ENCODE results near the gene RBSN.
A peak's percentile ranks its signal among the peaks of the same experiment; 100 is the strongest.

Gene RBSN

GRCh38 chr3:15055019-15055557 lies 43.9 kb downstream of the RBSN start:
- DNase-seq: peak; percentile 82

GRCh38 chr3:15053541-15053940 lies 45.4 kb downstream of the RBSN start:
- DNase-seq: no peak

DNA sequence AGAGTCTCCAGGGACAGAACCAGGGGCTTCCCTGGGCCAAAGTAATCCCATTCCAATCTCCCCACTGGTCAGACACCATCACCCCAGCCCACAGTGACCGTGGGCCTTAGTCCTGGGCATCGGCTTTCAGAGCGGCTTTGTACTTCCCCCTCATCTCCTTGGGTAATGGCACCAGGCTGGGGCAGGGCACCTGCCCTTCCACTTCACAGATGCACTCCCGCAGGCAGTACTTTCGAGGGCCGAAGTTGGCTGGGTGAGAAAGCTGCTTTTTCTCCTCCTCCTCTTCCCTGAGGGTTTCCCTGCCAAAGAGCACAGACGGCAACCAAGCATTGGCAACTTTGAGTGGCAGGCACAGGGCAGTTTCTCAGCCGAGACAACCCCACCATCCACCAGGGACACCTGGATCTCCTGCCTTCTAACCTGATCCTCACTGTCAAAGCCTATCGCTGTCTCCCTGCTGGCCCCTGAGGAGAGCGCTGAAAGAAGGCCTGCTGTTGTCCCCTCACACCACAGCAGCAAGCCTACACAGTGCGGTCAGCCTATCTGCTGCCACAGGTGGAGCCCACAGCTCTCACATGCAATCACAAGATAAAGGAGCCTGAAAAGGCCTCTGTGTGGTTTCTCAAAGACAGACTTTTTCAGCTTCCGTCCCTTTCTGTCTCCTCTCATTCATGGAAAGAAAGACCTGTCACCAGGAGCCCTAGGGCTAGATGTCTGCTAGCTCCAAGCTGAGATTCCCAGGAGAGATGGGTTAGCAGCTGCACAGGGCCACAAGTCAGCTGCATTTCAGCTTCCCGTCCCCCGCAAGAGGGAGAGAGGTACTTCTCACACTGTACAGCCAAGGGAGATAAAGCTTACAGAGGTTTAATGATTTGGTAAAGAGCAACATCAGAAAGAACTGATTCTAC lies 46.4 kb downstream of the RBSN start:
- no peak for DNase-seq

GRCh38 chr3:15051531-15051930 lies 47.4 kb downstream of the RBSN start:
- peak; percentile 72 for DNase-seq

GRCh38 chr3:15050405-15051092 lies 48.4 kb downstream of the RBSN start:
- no peak for DNase-seq

DNA sequence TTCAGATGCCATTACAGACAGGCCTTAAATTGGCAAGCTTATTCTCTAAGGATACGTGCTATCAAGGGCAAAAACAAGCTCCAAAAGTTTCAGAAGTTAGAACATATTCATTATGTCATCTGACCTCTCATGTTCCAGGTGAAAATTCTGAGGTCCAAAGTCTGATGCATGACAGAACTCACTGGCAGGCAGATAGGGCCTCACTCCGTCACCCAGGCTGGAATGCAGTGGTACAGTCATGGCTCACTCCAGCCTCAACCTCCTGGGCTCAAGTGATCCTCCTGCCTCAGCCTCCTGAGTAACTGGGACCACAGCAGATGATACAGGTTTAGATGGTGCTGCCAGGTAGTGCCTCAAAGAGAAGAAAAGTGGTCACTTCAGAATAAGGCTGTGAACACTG lies 49.4 kb downstream of the RBSN start:
- DNase-seq: no peak

DNA sequence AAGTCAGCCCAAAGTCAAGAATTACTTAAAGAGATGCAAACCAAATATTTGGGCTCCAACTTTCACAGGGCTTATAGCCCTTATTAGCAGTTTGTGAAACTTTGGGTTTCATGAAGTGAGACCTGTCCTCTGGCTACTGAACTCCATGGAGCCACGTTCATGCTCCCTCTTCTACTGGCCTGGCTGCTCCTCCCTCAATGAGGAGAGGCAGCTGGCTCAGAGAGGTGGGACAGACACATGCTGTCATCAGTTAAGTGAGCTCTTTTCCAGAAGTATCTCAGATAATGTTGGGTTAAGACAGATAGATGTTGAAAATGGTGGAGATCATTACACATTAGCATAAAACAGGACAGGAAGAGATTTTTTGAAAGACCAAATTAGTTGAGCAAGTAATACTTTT lies 53.3 kb downstream of the RBSN start:
- no peak for DNase-seq

- DNase-seq: no peak
Measured at GRCh38 chr3:15044326-15044725, 54.6 kb downstream of the RBSN start.

DNA sequence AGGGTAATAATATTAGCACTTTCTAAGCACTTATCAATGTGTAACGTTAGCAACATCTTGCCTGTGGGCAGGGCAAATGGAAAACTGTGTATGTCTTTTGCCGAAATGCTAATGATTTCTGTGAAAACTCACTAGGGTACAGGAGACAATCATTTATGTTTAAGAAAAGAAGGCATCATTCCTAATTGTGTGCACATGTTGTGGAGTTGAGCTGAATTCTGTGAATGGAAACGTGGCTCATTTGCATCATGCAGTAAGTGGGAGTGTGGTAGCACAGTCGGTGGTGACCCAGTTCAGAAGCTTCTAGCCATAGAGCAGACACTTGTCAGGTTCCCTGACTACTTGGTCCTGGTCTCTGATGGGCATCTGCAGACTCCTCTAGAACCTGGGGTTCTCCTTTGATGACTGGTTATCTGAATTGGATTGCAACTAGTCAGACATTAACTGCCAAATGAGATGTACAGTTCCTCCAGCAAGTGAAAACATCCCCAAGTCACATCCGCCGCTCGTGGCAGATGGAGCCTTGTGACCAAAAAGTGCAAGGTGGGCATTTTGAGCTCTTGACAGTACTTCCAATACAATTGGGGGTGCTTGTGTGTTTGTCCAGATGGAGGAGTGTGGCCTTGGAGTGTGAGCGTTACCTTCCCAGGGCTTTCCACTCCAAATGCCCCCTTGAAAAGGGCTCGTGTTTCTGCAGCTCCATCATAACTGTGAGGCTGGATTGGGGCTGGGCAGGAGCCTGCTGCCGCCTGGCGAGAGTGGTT lies 55.4 kb downstream of the RBSN start:
- no peak for DNase-seq

DNA sequence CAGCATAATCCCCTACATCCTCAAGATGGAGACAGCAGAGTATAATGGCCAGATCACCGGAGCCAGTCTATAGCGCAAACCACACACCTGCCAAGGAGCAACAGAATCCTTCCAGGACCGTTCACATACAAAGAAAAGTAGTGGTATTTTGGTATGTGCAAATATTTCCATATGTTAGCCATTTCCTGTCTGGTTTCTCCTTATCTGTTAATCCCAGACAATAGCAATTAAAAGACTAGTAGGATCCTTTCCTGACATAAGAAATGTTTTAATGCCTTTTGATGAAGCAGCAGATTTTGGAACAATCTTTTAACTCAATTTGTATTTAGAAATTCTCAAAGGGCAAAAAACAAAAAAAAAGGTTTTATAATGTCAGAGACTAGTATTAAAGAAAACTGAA lies 56.0 kb downstream of the RBSN start:
- DNase-seq: no peak

GRCh38 chr3:15041950-15042349 lies 57.0 kb downstream of the RBSN start:
- DNase-seq: no peak

DNA sequence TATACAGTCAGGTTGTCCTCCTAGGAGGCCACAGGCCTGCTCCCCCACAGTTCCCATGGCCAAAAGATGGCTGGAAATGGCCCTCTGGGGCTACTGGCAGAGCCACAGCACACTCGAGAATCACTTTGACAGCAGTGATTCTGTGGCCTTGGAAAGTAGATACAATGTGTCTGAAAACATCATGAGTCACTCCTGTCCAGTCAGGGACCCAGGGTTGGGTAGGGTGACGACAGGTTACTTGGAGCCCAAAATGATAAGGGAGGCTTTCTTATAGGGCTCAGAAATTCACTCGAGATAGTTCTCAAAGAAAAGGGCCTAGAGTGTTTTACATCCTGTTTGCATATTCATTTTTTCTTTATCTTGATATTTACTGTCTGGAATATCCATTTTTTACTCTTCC lies 58.1 kb downstream of the RBSN start:
- DNase-seq: no peak

- DNase-seq: no peak
Measured at GRCh38 chr3:15038306-15038705, 60.6 kb downstream of the RBSN start.

DNA sequence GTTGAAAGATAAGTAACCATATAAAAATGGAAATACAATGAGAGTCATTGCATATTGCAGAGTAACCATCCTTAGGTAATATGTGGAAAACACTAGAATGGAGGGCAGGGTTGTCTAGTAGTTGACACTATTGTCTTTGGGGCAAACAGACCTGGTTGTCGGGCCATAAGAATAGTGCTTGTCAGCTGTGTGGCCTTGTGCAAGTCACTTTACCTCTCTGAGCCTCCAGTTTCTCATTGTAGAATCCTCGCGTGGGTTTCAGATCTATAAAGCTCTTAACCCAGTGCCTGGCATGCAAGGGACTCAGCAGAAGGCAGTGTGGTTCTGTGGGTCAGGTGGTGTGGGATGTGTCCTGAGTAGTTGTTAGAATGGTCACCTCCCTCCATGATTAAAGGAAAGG lies 65.8 kb downstream of the RBSN start:
- DNase-seq: no peak

- DNase-seq: no peak
Measured at GRCh38 chr3:15032650-15033049, 66.3 kb downstream of the RBSN start.

GRCh38 chr3:15029625-15030024 lies 69.3 kb downstream of the RBSN start:
- no peak for DNase-seq

- no peak for DNase-seq
Measured at GRCh38 chr3:15023719-15024118, 75.2 kb downstream of the RBSN start.

DNA sequence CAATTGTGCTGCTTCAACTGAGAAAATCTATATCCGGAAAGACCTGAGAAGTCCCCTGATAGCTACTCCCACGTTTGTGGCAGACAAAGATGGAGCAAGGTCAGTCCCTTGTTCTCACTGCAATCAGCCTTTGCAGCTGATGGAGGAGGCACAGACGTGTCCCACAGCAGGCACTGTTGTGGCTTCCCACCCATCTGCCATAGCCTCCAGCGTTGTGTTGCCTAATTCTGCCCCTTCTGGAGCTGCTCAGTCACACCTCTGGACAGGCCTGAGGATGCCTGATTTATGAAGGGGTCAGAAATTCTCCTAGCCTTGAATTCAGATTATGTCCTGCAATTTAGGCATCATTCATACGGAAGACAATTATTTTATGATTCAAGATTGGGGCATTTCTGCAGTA lies 75.7 kb downstream of the RBSN start:
- no peak for DNase-seq
